GM12878 (cell line): Measurements from ENCODE around the gene ST7. TPM values are rescaled to one million over a fixed set of nuclear protein-coding genes. Genes with fewer than 3 reads are reported as not detected.

Experiments
- ASH2L ChIP-seq: fragments of 300-600, 200-600 bp; sonication (generic); IDR thresholded peaks from 2 replicates; pipeline ENCODE4 v1.6.1; 2017; ENCODE audit warnings: low read depth, mild to moderate bottlenecking, borderline replicate concordance
- BCL11A ChIP-seq: IDR thresholded peaks from 2 replicates; pipeline ENCODE4 v1.6.1; 2011; ENCODE audit warnings: low read depth, low read length
- CBX5 ChIP-seq: sonication (generic); IDR thresholded peaks from 2 replicates; pipeline ENCODE4 v1.6.1; 2016; ENCODE audit warnings: low read depth, moderate library complexity, mild to moderate bottlenecking, inconsistent platforms
- CHD1 ChIP-seq: IDR thresholded peaks from 2 replicates; pipeline ENCODE4 v1.6.1; 2012; ENCODE audit warnings: low read depth, low read length, improper control_type of control experiment
- CREB1 ChIP-seq: IDR thresholded peaks from 2 replicates; pipeline ENCODE4 v1.6.1; 2012; ENCODE audit warnings: low read depth, mild to moderate bottlenecking, inconsistent platforms
- EZH2 ChIP-seq: IDR thresholded peaks from 2 replicates; pipeline ENCODE4 v1.6.1; 2012; ENCODE audit warnings: low read depth, mild to moderate bottlenecking, control low read depth, inconsistent platforms, low read length, borderline replicate concordance; ENCODE audit not compliant: control insufficient read depth
- GABPA ChIP-seq: IDR thresholded peaks from 2 replicates; pipeline ENCODE4 v1.6.1; 2014; ENCODE audit warnings: antibody characterized with exemption, low read depth, mild to moderate bottlenecking, inconsistent platforms
- KAT2A ChIP-seq: conservative IDR thresholded peaks from 2 replicates; pipeline ENCODE4 v1.6.1; 2011; ENCODE audit warnings: low read depth, low read length; ENCODE audit not compliant: control insufficient read depth
- KLF5 ChIP-seq: fragments of 450-650 bp; IDR thresholded peaks from 2 replicates; pipeline ENCODE4 v1.6.1; 2014; ENCODE audit warnings: mild to moderate bottlenecking; ENCODE audit not compliant: partially characterized antibody
- RBBP5 ChIP-seq: fragments of 200-600 bp; sonication (generic); conservative IDR thresholded peaks from 2 replicates; pipeline ENCODE4 v1.6.1; 2016
- SIN3A ChIP-seq: IDR thresholded peaks from 2 replicates; pipeline ENCODE4 v1.6.1; 2012; ENCODE audit warnings: low read depth, low read length, improper control_type of control experiment
- SMAD5 ChIP-seq: IDR thresholded peaks from 2 replicates; pipeline ENCODE4 v1.6.1; 2016; ENCODE audit warnings: antibody characterized with exemption, low read depth
- SRF ChIP-seq, 2 experiments: IDR thresholded peaks; 2 replicates each; pipeline ENCODE4 v1.6.1; 2011; ENCODE audit warnings: low read depth in 2 of 2, low read length in 2 of 2, mild to moderate bottlenecking in 1 of 2, moderate library complexity in 1 of 2
- YY1 ChIP-seq: IDR thresholded peaks from 2 replicates; pipeline ENCODE4 v1.6.1; 2011; ENCODE audit warnings: low read depth, mild to moderate bottlenecking, low read length
- ZNF622 ChIP-seq: fragments of 450-650 bp; IDR thresholded peaks from 2 replicates; pipeline ENCODE4 v1.6.1; 2017; ENCODE audit warnings: mild to moderate bottlenecking, inconsistent platforms
- polyA plus RNA-seq, 11 experiments: library from polyadenylated mRNA; depleted of rRNA in 4 of 11; unstranded in 6 of 11; stranded (reverse) in 5 of 11; fragments of >200 nt; fragmentation: Nextera tagmentation in 4 of 11; fragmentation: Illumina TruSeq in 1 of 11; extraction: Ambion mirVana in 4 of 11; extraction: Trizol in 1 of 11; gene quantifications; 1 replicate in 1 of 11; 2 replicates in 10 of 11; pipeline versions ENCODE4 v1.2.1 to v1.2.3, GENCODE V29; 2011 to 2016; ENCODE audit warnings: inconsistent platforms in 2 of 11, missing spikeins in 2 of 11, low read depth in 1 of 11
- total RNA-seq, 4 experiments: library from RNA; depleted of rRNA in 3 of 4; stranded (reverse); fragments of >200 nt in 3 of 4; fragmentation: Illumina TruSeq in 1 of 4; extraction: Trizol in 1 of 4; gene quantifications; 2 replicates each; pipeline versions ENCODE4 v1.2.1 to v1.2.3, GENCODE V29; 2013 to 2021
- TF ChIP-seq, protein P1 (sequence below): fragments of 150-350 bp; IDR thresholded peaks from 2 replicates; pipeline ENCODE4 v1.6.1; 2016; ENCODE audit warnings: low read depth, low read length
- TF ChIP-seq, protein P2 (sequence below): fragments of 450-650 bp; IDR thresholded peaks from 2 replicates; pipeline ENCODE4 v1.6.1; 2018; ENCODE audit warnings: borderline replicate concordance, mild to moderate bottlenecking; ENCODE audit not compliant: partially characterized antibody
- TF ChIP-seq, protein P3 (sequence below): IDR thresholded peaks from 2 replicates; pipeline ENCODE4 v1.6.1; 2011; ENCODE audit warnings: low read depth, low read length, improper control_type of control experiment, borderline replicate concordance
- TF ChIP-seq, protein P4 (sequence below): fragments of 450-650 bp; IDR thresholded peaks from 2 replicates; pipeline ENCODE4 v1.6.1; 2016; ENCODE audit warnings: mild to moderate bottlenecking, moderate library complexity, borderline replicate concordance

Gene ST7
- total and polyA plus RNA-seq, 10 of the 15 experiments (the other 5 are each of a cell fraction or from before 2014, with no cell fraction given) = 27.7 to 76.4 (median 53.6) TPM

DNA sequence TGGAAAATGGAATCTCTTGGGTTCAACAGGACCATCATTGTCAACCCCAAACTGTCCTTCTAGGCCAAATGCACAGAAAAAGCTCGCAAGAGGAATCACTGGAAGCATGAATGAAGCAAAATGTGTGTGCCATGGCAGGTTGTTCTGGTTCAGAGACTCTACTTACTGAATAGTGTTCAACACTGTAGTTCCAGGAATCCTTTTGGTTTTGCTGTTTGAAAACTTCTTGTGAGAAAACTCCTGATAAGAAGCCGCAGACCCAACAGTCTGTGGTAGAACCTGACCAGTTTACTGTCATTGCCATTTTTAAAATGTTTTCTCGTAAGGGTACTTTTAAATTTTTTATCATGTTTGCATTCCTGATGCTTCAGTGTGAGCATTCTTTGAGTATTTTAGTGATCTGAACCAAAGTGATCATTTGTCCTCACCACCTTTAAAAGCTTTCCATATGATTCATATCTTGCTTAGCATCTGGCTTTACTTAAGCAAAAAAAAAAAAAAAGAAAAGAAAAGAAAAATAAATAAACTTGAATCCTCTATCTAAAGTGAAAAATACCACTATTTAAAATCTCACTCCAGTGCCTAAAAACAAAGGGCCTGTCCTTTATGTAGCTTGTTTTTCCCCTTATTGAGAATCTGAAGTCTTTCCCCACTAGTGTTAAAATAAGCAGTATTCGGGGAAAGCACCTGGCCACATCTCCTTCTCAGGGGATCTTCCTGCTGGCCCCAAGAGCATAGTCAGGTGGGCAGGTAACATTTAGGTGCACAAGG lies 277.2 kb downstream of the ST7 start (continued):
- TF ChIP-seq, protein P1, sequence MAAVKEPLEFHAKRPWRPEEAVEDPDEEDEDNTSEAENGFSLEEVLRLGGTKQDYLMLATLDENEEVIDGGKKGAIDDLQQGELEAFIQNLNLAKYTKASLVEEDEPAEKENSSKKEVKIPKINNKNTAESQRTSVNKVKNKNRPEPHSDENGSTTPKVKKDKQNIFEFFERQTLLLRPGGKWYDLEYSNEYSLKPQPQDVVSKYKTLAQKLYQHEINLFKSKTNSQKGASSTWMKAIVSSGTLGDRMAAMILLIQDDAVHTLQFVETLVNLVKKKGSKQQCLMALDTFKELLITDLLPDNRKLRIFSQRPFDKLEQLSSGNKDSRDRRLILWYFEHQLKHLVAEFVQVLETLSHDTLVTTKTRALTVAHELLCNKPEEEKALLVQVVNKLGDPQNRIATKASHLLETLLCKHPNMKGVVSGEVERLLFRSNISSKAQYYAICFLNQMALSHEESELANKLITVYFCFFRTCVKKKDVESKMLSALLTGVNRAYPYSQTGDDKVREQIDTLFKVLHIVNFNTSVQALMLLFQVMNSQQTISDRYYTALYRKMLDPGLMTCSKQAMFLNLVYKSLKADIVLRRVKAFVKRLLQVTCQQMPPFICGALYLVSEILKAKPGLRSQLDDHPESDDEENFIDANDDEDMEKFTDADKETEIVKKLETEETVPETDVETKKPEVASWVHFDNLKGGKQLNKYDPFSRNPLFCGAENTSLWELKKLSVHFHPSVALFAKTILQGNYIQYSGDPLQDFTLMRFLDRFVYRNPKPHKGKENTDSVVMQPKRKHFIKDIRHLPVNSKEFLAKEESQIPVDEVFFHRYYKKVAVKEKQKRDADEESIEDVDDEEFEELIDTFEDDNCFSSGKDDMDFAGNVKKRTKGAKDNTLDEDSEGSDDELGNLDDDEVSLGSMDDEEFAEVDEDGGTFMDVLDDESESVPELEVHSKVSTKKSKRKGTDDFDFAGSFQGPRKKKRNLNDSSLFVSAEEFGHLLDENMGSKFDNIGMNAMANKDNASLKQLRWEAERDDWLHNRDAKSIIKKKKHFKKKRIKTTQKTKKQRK = no peak
- TF ChIP-seq, protein P2, sequence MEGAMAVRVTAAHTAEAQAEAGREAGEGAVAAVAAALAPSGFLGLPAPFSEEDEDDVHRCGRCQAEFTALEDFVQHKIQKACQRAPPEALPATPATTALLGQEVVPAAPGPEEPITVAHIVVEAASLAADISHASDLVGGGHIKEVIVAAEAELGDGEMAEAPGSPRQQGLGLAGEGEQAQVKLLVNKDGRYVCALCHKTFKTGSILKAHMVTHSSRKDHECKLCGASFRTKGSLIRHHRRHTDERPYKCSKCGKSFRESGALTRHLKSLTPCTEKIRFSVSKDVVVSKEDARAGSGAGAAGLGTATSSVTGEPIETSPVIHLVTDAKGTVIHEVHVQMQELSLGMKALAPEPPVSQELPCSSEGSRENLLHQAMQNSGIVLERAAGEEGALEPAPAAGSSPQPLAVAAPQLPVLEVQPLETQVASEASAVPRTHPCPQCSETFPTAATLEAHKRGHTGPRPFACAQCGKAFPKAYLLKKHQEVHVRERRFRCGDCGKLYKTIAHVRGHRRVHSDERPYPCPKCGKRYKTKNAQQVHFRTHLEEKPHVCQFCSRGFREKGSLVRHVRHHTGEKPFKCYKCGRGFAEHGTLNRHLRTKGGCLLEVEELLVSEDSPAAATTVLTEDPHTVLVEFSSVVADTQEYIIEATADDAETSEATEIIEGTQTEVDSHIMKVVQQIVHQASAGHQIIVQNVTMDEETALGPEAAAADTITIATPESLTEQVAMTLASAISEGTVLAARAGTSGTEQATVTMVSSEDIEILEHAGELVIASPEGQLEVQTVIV = no peak
- peak; percentile 32; the same call in 1 of the 2 replicates for TF ChIP-seq BCL11A
- TF ChIP-seq, protein P3, sequence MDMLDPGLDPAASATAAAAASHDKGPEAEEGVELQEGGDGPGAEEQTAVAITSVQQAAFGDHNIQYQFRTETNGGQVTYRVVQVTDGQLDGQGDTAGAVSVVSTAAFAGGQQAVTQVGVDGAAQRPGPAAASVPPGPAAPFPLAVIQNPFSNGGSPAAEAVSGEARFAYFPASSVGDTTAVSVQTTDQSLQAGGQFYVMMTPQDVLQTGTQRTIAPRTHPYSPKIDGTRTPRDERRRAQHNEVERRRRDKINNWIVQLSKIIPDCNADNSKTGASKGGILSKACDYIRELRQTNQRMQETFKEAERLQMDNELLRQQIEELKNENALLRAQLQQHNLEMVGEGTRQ = peak; percentile 41; the same call in 1 of the 2 replicates
- TF ChIP-seq CREB1 = no peak
- no peak for TF ChIP-seq KAT2A
- TF ChIP-seq KLF5 = no peak
- no peak for TF ChIP-seq ZNF622
- TF ChIP-seq RBBP5 = no peak
- TF ChIP-seq SMAD5 = no peak
- TF ChIP-seq GABPA = no peak
- TF ChIP-seq EZH2 = no peak
- 0 out of 2 replicates have a peak, but pooled peaks have one; percentile 16 for TF ChIP-seq CBX5
- TF ChIP-seq, protein P4, sequence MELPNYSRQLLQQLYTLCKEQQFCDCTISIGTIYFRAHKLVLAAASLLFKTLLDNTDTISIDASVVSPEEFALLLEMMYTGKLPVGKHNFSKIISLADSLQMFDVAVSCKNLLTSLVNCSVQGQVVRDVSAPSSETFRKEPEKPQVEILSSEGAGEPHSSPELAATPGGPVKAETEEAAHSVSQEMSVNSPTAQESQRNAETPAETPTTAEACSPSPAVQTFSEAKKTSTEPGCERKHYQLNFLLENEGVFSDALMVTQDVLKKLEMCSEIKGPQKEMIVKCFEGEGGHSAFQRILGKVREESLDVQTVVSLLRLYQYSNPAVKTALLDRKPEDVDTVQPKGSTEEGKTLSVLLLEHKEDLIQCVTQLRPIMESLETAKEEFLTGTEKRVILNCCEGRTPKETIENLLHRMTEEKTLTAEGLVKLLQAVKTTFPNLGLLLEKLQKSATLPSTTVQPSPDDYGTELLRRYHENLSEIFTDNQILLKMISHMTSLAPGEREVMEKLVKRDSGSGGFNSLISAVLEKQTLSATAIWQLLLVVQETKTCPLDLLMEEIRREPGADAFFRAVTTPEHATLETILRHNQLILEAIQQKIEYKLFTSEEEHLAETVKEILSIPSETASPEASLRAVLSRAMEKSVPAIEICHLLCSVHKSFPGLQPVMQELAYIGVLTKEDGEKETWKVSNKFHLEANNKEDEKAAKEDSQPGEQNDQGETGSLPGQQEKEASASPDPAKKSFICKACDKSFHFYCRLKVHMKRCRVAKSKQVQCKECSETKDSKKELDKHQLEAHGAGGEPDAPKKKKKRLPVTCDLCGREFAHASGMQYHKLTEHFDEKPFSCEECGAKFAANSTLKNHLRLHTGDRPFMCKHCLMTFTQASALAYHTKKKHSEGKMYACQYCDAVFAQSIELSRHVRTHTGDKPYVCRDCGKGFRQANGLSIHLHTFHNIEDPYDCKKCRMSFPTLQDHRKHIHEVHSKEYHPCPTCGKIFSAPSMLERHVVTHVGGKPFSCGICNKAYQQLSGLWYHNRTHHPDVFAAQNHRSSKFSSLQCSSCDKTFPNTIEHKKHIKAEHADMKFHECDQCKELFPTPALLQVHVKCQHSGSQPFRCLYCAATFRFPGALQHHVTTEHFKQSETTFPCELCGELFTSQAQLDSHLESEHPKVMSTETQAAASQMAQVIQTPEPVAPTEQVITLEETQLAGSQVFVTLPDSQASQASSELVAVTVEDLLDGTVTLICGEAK = no peak
- no peak for TF ChIP-seq YY1
- TF ChIP-seq SIN3A = no peak
- no peak for TF ChIP-seq CHD1
- no peak for TF ChIP-seq SRF (IDR thresholded peaks at IDR 0.05; ENCODE audit: low read depth in 2 of 2, low read length in 2 of 2)
- no peak for TF ChIP-seq ASH2L
